GM12873 (cell line): ENCODE measurements around the gene CHST3.

Experiments
- TF ChIP-seq, protein P1 (sequence below): IDR thresholded peaks from 2 replicates; pipeline ENCODE4 v1.5.1; 2012; ENCODE audit warnings: low read depth, mild to moderate bottlenecking, moderate library complexity, low read length, control low read depth; ENCODE audit not compliant: insufficient read depth; ENCODE audit errors: missing control alignments

CHST3 gene, protein sequence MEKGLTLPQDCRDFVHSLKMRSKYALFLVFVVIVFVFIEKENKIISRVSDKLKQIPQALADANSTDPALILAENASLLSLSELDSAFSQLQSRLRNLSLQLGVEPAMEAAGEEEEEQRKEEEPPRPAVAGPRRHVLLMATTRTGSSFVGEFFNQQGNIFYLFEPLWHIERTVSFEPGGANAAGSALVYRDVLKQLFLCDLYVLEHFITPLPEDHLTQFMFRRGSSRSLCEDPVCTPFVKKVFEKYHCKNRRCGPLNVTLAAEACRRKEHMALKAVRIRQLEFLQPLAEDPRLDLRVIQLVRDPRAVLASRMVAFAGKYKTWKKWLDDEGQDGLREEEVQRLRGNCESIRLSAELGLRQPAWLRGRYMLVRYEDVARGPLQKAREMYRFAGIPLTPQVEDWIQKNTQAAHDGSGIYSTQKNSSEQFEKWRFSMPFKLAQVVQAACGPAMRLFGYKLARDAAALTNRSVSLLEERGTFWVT

GRCh38 chr10:71964098-71964742, at the start of gene CHST3:
CHST3 (plus strand) TSS chr10:71964395; CDS start chr10:72005843, 41,448 bp downstream.
- TF ChIP-seq, protein P1, sequence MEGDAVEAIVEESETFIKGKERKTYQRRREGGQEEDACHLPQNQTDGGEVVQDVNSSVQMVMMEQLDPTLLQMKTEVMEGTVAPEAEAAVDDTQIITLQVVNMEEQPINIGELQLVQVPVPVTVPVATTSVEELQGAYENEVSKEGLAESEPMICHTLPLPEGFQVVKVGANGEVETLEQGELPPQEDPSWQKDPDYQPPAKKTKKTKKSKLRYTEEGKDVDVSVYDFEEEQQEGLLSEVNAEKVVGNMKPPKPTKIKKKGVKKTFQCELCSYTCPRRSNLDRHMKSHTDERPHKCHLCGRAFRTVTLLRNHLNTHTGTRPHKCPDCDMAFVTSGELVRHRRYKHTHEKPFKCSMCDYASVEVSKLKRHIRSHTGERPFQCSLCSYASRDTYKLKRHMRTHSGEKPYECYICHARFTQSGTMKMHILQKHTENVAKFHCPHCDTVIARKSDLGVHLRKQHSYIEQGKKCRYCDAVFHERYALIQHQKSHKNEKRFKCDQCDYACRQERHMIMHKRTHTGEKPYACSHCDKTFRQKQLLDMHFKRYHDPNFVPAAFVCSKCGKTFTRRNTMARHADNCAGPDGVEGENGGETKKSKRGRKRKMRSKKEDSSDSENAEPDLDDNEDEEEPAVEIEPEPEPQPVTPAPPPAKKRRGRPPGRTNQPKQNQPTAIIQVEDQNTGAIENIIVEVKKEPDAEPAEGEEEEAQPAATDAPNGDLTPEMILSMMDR = no peak

- TF ChIP-seq, protein P1 = no peak
These were observed 47.4 kb upstream of the CHST3 start for GRCh38 chr10:71916827-71917226.

GRCh38 chr10:71918992-71919391, 45.2 kb upstream of the CHST3 start:
- TF ChIP-seq, protein P1 = no peak

DNA sequence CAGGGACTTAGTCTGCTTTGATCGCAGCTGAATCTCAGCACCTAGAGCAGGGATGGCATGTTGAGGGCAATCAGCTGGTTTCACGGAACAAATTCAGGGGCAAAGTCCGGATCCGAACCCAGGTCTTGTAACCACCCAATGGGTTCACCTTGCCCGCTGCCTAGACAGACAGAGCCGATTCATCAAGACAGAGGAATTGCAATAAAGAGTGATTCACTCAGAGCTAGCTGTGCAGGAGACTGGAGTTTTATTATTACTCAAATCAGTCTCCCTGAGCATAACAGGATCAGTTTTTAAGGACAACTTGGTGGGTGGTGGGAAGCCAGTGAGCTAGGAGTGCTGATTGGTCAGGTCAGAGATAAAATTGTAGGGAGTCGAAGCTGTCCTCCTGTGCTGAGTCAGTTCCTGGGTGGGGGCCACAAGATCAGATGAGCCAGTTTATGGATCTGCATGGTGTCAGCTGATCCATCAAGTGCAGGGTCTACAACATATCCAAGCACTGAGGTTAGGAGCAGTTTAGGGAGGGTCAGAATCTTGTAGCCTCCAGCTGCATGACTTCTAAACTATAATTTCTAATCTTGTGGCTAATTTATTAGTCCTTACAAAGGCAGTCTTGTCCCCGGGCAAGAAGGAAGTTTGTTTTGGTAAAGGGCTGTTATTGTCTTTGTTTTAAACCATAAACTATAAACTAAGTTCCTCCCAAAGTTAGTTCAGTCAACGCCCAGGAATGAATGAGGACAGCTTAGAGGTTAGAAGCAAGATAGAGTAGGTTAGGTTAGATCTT, 43.5 kb upstream of the CHST3 start:
- TF ChIP-seq, protein P1 = no peak

GRCh38 chr10:71921324-71922027, 42.7 kb upstream of the CHST3 start:
- TF ChIP-seq, protein P1 = no peak

DNA sequence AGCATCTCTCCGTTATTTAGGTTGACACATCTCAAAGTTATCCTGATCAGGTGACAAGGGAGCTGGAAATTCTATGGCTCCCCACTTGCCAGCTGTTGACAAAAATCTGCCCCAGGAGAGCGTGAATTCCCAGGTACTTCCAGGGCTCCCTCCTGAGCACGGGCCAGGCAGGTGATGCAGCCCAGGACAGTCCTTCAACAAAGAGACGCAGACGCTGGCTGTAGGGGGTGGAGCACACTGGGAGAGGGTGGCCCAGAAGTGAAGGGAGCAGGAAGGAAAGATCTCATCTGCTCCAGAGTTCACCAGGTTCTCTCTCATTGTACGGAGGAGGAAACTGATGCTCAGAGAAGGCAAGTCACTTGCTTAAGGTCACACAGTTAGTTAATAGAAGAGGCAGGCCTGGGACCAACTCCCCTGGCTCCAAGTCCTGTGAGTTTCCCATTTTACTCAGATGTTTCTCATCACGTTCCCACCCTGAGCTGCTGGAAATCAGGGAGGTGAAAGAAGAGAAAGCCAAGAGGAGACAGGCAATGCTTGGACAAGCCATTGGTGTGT, 41.0 kb upstream of the CHST3 start:
- TF ChIP-seq, protein P1 = no peak
